Stimulated activated CD8-positive, alpha-beta memory T cell treated with anti-CD3 and anti-CD28 coated beads, Interleukin-15, amount 100 ng/mL, for 4 hours (primary cell): ENCODE measurements around the gene TNC.

ENCODE experiments used
- DNase-seq, 2 donors: peaks; one replicate each; pipeline ENCODE4 v3.0.0-alpha.2; 2020; ENCODE audit warnings: low read depth in 2 of 2

Gene TNC

GRCh38 chr9:115117999-115118878 lies at the start of gene TNC:
TSS of gene TNC (minus strand) at chr9:115118157. CDS start at chr9:115091018, 27,139 bp downstream.
- DNase-seq: no peak

GRCh38 chr9:115167175-115167574 lies 49.2 kb upstream of the TNC start:
- no peak for DNase-seq

- no peak for DNase-seq
These were observed 47.3 kb upstream of the TNC start for GRCh38 chr9:115165233-115165632.

- no peak for DNase-seq
These were observed 46.6 kb upstream of the TNC start for GRCh38 chr9:115164511-115164974.

GRCh38 chr9:115162946-115163345 lies 45.0 kb upstream of the TNC start:
- DNase-seq: no peak

GRCh38 chr9:115161446-115161845 lies 43.5 kb upstream of the TNC start:
- DNase-seq: no peak

- no peak for DNase-seq
These were observed 40.9 kb upstream of the TNC start for GRCh38 chr9:115158661-115159481.

GRCh38 chr9:115157245-115157674 lies 39.3 kb upstream of the TNC start:
- DNase-seq: no peak

GRCh38 chr9:115155037-115155436 lies 37.1 kb upstream of the TNC start:
- no peak for DNase-seq

GRCh38 chr9:115154617-115155016 lies 36.7 kb upstream of the TNC start:
- DNase-seq: no peak

GRCh38 chr9:115152281-115152820 lies 34.4 kb upstream of the TNC start:
- no peak for DNase-seq

GRCh38 chr9:115148721-115149120 lies 30.8 kb upstream of the TNC start:
- no peak for DNase-seq

GRCh38 chr9:115146581-115147021 lies 28.6 kb upstream of the TNC start:
- DNase-seq: no peak

GRCh38 chr9:115144706-115145105 lies 26.7 kb upstream of the TNC start:
- DNase-seq: no peak

- no peak for DNase-seq
These were observed 25.7 kb upstream of the TNC start for GRCh38 chr9:115143689-115144088.

- DNase-seq: no peak
These were observed 24.7 kb upstream of the TNC start for GRCh38 chr9:115142517-115143270.

GRCh38 chr9:115142090-115142489 lies 24.1 kb upstream of the TNC start:
- DNase-seq: no peak

- no peak for DNase-seq
These were observed 23.7 kb upstream of the TNC start for GRCh38 chr9:115141612-115142011.

GRCh38 chr9:115138151-115138550 lies 20.2 kb upstream of the TNC start:
- DNase-seq: no peak

- no peak for DNase-seq
These were observed 19.6 kb upstream of the TNC start for GRCh38 chr9:115137526-115137925.
